ENCODE measurements around the gene RCN1. TPM values are rescaled to one million over a fixed set of nuclear protein-coding genes. Genes with fewer than 3 reads are reported as not detected.

The RCN1 gene
- total RNA-seq, 1 experiment from 2014 or later = 412 TPM

DNA sequence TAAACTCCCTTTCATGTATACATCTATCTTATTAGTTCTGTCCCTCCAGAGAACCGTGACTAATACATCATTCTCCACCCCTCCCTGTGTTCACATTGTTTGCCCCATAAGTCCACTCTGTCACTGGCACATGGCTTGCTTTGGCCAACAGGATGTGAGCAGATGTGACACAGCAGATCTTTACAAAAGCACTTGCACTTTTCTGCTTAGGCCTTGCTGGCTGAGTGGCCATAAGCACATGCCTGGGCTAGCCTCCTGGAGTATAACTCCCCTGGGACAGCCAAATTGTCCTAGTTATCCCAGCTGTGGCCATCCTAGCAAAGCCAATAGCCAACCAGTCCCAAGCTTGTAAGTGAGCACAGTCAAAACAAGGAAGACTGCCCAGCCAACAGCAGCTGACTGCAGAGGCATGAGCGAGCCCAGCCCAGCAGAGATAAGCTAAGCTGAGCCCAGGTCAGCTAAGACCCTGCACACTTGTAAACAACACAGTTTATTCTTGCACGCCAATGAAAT, 9.7 kb upstream of the RCN1 start:
- ChIA-PET CTCF (interaction anchor here (1.5 kb wide), 1 partner anchor 29 kb away, joined by 3 read pairs; no protein-coding TSS in a partner anchor), POLR2A (ENCODE audit: low non-redundant PET) (no interaction called here)
- Histone ChIP-seq H3K4me1 (ENCODE audit: insufficient read depth, low read length, poor library complexity, severe bottlenecking) (no peaks in the 10 kb centered on the region), H3K36me3 (ENCODE audit: insufficient read depth, low read length, poor library complexity, severe bottlenecking) (no peaks in the 10 kb centered on the region), H3K4me3 (ENCODE audit: low read depth, low read length, poor library complexity, severe bottlenecking) (no peak overlapping the region), H3K27me3 (replicated peaks; ENCODE audit: insufficient read depth, low read depth, low read length, poor library complexity) (no peaks in the 10 kb centered on the region), H3K27ac (ENCODE audit: low read depth, low read length, poor library complexity, severe bottlenecking) (no peak overlapping the region), H3K9me3 (ENCODE audit: low read depth, low read length, poor library complexity, severe bottlenecking) (no peaks in the 10 kb centered on the region)
- no peak for TF ChIP-seq EZH2 (IDR thresholded peaks at IDR 0.05; ENCODE audit: borderline replicate concordance, low read depth, low read length, poor library complexity, severe bottlenecking)
- TF ChIP-seq, protein P1, sequence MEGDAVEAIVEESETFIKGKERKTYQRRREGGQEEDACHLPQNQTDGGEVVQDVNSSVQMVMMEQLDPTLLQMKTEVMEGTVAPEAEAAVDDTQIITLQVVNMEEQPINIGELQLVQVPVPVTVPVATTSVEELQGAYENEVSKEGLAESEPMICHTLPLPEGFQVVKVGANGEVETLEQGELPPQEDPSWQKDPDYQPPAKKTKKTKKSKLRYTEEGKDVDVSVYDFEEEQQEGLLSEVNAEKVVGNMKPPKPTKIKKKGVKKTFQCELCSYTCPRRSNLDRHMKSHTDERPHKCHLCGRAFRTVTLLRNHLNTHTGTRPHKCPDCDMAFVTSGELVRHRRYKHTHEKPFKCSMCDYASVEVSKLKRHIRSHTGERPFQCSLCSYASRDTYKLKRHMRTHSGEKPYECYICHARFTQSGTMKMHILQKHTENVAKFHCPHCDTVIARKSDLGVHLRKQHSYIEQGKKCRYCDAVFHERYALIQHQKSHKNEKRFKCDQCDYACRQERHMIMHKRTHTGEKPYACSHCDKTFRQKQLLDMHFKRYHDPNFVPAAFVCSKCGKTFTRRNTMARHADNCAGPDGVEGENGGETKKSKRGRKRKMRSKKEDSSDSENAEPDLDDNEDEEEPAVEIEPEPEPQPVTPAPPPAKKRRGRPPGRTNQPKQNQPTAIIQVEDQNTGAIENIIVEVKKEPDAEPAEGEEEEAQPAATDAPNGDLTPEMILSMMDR (conservative IDR thresholded peaks at IDR 0.05; ENCODE audit: low read depth, low read length) = no peak
- peak; percentile 46 for DNase-seq (ENCODE audit: low spot score)
- intact Hi-C loops (cut with micrococcal nuclease; ENCODE audit: unreplicated experiment) = no loop called here
- no TSS peak for BruUV-seq (replicated peaks)

- DNase-seq (ENCODE audit: low spot score) = no peak
- ChIA-PET CTCF (interaction anchor here (1.5 kb wide), 1 partner anchor 30 kb away, joined by 3 read pairs; no protein-coding TSS in a partner anchor), POLR2A (ENCODE audit: low non-redundant PET) (no interaction called here)
- Histone ChIP-seq H3K36me3 (ENCODE audit: insufficient read depth, low read length, poor library complexity, severe bottlenecking) (no peaks in the 10 kb centered on the region), H3K4me1 (ENCODE audit: insufficient read depth, low read length, poor library complexity, severe bottlenecking) (no peaks in the 10 kb centered on the region), H3K27me3 (replicated peaks; ENCODE audit: insufficient read depth, low read depth, low read length, poor library complexity) (no peaks in the 10 kb centered on the region), H3K27ac (ENCODE audit: low read depth, low read length, poor library complexity, severe bottlenecking) (no peak overlapping the region), H3K9me3 (ENCODE audit: low read depth, low read length, poor library complexity, severe bottlenecking) (no peaks in the 10 kb centered on the region), H3K4me3 (ENCODE audit: low read depth, low read length, poor library complexity, severe bottlenecking) (no peak overlapping the region)
- no TSS peak for BruUV-seq (replicated peaks)
- no peak for TF ChIP-seq EZH2 (IDR thresholded peaks at IDR 0.05; ENCODE audit: borderline replicate concordance, low read depth, low read length, poor library complexity, severe bottlenecking)
- TF ChIP-seq, protein P1 (conservative IDR thresholded peaks at IDR 0.05; ENCODE audit: low read depth, low read length) = no peak
- intact Hi-C loops (cut with micrococcal nuclease; ENCODE audit: unreplicated experiment) = no loop called here
Measured at GRCh38 chr11:32081901-32082300, 9.0 kb upstream of the RCN1 start.

GRCh38 chr11:32082346-32082986, 8.4 kb upstream of the RCN1 start:
- H3K9me3 ChIP-seq (ENCODE audit: low read depth, low read length, poor library complexity, severe bottlenecking) = no peaks in the 10 kb centered on the region
- H3K27ac ChIP-seq (ENCODE audit: low read depth, low read length, poor library complexity, severe bottlenecking) = no peak overlapping the region
- no peak for TF ChIP-seq EZH2 (IDR thresholded peaks at IDR 0.05; ENCODE audit: borderline replicate concordance, low read depth, low read length, poor library complexity, severe bottlenecking)
- TF ChIP-seq, protein P1 (conservative IDR thresholded peaks at IDR 0.05; ENCODE audit: low read depth, low read length) = no peak
- ChIA-PET CTCF (interaction anchor here (1.5 kb wide), 1 partner anchor 30 kb away, joined by 3 read pairs; no protein-coding TSS in a partner anchor), POLR2A (ENCODE audit: low non-redundant PET) (interaction anchor here (0.7 kb wide), 1 partner anchor 1895 kb away, joined by 3 read pairs; no protein-coding TSS in a partner anchor)
- intact Hi-C loops (cut with micrococcal nuclease; ENCODE audit: unreplicated experiment) = no loop called here
- no peaks in the 10 kb centered on the region for H3K36me3 ChIP-seq (ENCODE audit: insufficient read depth, low read length, poor library complexity, severe bottlenecking)
- BruUV-seq (replicated peaks) = no TSS peak
- DNase-seq (ENCODE audit: low spot score) = no peak
- no peak overlapping the region for H3K4me3 ChIP-seq (ENCODE audit: low read depth, low read length, poor library complexity, severe bottlenecking)
- H3K27me3 ChIP-seq (replicated peaks; ENCODE audit: insufficient read depth, low read depth, low read length, poor library complexity) = no peaks in the 10 kb centered on the region
- no peaks in the 10 kb centered on the region for H3K4me1 ChIP-seq (ENCODE audit: insufficient read depth, low read length, poor library complexity, severe bottlenecking)
